ENCODE measurements around the gene SYTL3.

SYTL3 gene

DNA sequence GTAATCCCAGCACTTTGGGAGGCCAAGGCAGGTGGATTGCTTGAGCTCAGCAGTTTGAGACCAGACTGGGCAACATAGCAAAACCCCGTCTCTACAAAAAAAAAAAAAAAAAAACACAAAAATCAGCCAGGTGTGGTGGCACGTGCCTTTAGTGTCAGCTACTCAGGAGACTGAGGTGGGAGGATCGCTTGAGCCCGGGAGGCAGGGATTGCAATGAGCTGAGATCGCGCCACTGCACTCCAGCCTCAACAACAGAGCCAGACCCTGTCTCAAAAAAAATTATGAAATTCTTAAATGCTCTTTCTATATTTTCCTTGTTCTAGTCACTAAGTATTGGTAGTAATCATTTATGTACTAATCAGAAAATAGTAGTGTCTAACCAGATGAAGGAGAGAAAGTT, 30.6 kb downstream of the SYTL3 start:
- CTCF ChIA-PET = interaction anchor here (1.7 to 2.5 kb wide), 3 partner anchors 10 to 460 kb away, joined by 3 to 9 read pairs (median 8); no protein-coding TSS in a partner anchor
- POLR2A ChIA-PET = interaction anchor here (0.6 kb wide), 1 partner anchor 416 kb away, joined by 3 read pairs; no protein-coding TSS in a partner anchor
- TF ChIP-seq, protein P1, sequence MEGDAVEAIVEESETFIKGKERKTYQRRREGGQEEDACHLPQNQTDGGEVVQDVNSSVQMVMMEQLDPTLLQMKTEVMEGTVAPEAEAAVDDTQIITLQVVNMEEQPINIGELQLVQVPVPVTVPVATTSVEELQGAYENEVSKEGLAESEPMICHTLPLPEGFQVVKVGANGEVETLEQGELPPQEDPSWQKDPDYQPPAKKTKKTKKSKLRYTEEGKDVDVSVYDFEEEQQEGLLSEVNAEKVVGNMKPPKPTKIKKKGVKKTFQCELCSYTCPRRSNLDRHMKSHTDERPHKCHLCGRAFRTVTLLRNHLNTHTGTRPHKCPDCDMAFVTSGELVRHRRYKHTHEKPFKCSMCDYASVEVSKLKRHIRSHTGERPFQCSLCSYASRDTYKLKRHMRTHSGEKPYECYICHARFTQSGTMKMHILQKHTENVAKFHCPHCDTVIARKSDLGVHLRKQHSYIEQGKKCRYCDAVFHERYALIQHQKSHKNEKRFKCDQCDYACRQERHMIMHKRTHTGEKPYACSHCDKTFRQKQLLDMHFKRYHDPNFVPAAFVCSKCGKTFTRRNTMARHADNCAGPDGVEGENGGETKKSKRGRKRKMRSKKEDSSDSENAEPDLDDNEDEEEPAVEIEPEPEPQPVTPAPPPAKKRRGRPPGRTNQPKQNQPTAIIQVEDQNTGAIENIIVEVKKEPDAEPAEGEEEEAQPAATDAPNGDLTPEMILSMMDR (IDR thresholded peaks at IDR 0.05; ENCODE audit: control extremely low read depth, extremely low read depth, low read depth, missing control alignments) = no peak
- no peak for DNase-seq (ENCODE audit: extremely low spot score)

DNA sequence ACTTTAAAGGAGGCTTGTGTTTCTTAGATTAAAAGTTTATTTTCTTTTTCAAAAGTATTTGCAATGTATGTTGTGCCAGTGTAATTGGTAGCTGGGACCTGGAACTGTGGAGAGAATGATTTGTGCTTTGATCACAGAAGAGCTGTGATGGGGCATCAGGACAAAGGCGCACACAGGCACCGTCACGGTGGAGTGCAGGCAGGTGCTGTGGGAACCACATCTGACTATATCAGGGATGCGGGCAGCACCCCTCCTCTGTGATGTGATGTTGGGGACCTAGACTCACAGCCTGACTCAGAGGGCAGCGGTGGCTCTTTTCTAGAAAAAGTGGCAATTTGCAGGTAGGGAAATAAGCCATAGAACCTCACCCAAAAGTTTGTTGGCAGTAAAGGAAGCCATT, 34.5 kb downstream of the SYTL3 start:
- CTCF ChIA-PET = interaction anchor here (0.9 to 3.9 kb wide), 4 partner anchors 9 to 35 kb away, joined by 3 to 18 read pairs (median 4); no protein-coding TSS in a partner anchor

DNA sequence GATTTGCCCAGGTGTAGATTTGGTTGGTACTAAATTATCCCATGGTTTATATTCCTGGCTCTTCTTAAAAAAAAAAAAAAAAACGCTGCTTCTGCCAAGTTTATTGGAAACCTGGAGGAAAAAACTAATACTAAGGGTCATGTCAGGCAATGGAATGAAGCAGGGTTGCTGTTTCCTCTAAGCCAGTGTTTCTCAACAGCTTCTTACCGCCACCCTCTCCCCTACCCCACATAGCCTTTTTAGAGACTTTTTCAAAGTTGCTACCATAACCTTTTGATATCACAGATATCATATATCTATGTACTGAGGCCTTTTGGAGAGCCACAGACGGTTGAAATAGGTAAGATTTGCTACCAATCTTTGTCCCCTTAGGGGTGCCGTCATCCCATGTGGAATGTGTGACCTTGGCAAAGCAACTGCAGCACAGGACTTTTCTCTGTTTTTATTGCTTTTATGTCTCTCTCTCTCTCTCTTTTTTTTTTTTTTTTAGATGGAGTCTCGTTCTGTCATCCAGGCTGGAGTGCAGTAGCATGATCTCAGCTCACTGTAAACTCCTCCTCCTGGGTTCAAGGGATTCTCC, 35.0 kb downstream of the SYTL3 start:
- no peak for DNase-seq (ENCODE audit: extremely low spot score)
- TF ChIP-seq, protein P1 (IDR thresholded peaks at IDR 0.05; ENCODE audit: control extremely low read depth, extremely low read depth, low read depth, missing control alignments) = no peak
- CTCF ChIA-PET = interaction anchor here (0.9 to 3.9 kb wide), 4 partner anchors 9 to 36 kb away, joined by 3 to 18 read pairs (median 4); no protein-coding TSS in a partner anchor
- POLR2A ChIA-PET = no interaction called here

More for the DNA sequence above, 34.5 kb downstream of the SYTL3 start:
- no peak for DNase-seq (ENCODE audit: extremely low spot score)
- TF ChIP-seq, protein P1 (IDR thresholded peaks at IDR 0.05; ENCODE audit: control extremely low read depth, extremely low read depth, low read depth, missing control alignments) = no peak
- POLR2A ChIA-PET = no interaction called here

DNA sequence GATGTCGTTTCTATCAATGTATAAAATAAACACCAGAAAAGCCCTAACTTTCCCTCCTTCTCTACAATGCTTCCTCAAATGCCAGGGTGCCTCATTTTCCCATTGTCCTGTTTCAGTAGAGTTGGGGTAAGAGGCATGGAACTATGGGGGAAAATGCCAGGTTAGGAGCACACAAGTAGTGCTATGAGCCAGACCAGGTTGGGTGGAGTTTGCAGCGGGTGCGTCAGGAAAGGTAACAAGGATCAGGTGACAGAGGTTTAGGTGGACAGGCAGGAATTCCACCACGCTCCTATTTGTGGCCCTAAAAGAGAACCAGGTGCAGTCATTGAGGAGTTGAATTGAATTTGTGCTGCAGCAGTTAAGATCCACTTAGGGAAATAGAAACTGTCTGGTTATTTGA, 36.5 kb downstream of the SYTL3 start:
- ChIA-PET CTCF (interaction anchor here (1.0 to 3.9 kb wide), 2 partner anchors 26 to 40 kb away, joined by 4 to 18 read pairs; no protein-coding TSS in a partner anchor), POLR2A (no interaction called here)
- DNase-seq (ENCODE audit: extremely low spot score) = no peak
- TF ChIP-seq, protein P1 (IDR thresholded peaks at IDR 0.05; ENCODE audit: control extremely low read depth, extremely low read depth, low read depth, missing control alignments) = no peak

DNA sequence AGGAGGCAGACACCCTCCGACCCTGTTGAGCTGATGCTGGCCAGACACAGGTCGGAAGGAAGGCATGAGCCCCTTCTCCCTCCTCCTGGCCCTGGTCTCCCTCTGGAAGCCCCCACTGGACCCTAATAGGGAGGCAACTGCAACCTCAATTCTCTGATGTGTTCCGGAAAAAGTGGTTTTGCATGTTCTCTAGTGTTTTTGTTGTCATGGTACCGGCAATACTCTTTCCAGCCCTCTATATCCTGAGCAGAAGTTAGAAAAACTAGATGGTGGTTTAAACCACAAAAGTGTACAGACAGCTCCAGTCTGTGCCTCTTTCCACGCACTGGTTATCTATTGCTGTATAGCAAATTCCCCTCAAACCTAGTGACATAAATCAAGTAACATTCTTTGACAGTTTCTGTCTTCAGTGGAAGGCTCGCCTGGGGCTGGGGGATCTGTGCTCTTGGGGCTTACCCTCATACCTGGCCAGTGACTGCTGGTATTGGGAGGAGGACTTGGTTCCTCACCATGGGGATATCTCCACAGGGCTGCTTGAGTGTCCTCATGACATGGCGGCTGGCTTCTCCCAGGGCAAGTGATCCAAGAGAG, 37.0 kb downstream of the SYTL3 start:
- DNase-seq (ENCODE audit: extremely low spot score) = peak; percentile 46
- ChIA-PET POLR2A (no interaction called here), CTCF (interaction anchor here (1.0 to 3.9 kb wide), 4 partner anchors 27 to 466 kb away, joined by 3 to 18 read pairs (median 4); no protein-coding TSS in a partner anchor)
- TF ChIP-seq, protein P1 (IDR thresholded peaks at IDR 0.05; ENCODE audit: control extremely low read depth, extremely low read depth, low read depth, missing control alignments) = no peak

DNA sequence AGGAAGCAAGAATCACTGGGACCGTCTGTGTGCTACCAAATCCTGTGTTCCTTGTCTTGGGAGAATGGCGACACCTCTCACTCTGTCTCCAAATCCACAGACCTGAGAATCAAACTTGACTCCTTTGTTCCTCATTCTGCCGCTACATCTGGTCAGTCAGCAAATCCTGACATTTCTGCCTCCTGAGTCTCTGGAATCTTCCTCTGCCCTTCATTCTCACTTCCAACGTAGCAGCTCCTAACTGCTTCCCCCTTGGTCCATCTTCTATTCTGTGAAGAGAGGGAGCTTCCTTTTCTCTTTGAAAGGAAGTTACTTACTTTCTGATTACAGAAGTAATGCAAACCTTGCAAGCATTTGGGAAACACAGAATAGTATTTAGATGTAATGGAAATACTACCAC, 37.7 kb downstream of the SYTL3 start:
- TF ChIP-seq, protein P1 (IDR thresholded peaks at IDR 0.05; ENCODE audit: control extremely low read depth, extremely low read depth, low read depth, missing control alignments) = no peak
- CTCF ChIA-PET = interaction anchor here (1.0 to 3.9 kb wide), 3 partner anchors 27 to 466 kb away, joined by 3 to 18 read pairs (median 4); no protein-coding TSS in a partner anchor
- POLR2A ChIA-PET = no interaction called here
- DNase-seq (ENCODE audit: extremely low spot score) = no peak
